ENCODE data around the gene PLEKHG3. TPM values are rescaled to one million over a fixed set of nuclear protein-coding genes. Genes with fewer than 3 reads are reported as not detected.

PLEKHG3 gene
- total RNA-seq, 1 experiment from 2014 or later: 62.9 TPM

GRCh38 chr14:64706593-64707193, 2.5 kb downstream of the PLEKHG3 start:
- DNase-seq (ENCODE audit: low spot score): no peak

GRCh38 chr14:64707661-64708060, 3.4 kb downstream of the PLEKHG3 start:
- peak; percentile 52 for DNase-seq (ENCODE audit: low spot score)

- DNase-seq (ENCODE audit: low spot score): peak; percentile 47
Observed at GRCh38 chr14:64708148-64709004, 4.2 kb downstream of the PLEKHG3 start.

- DNase-seq (ENCODE audit: low spot score): no peak
Observed at GRCh38 chr14:64709126-64709525, 4.9 kb downstream of the PLEKHG3 start.

GRCh38 chr14:64711039-64711438, 6.8 kb downstream of the PLEKHG3 start:
- no peak for DNase-seq (ENCODE audit: low spot score)

- DNase-seq (ENCODE audit: low spot score): no peak
Observed at GRCh38 chr14:64713677-64714076, 9.5 kb downstream of the PLEKHG3 start.

- no peak for DNase-seq (ENCODE audit: low spot score)
Observed at GRCh38 chr14:64714432-64715025, 10.3 kb downstream of the PLEKHG3 start.

- DNase-seq (ENCODE audit: low spot score): no peak
Observed at GRCh38 chr14:64715146-64715627, 11.0 kb downstream of the PLEKHG3 start.

GRCh38 chr14:64715628-64716412, 11.6 kb downstream of the PLEKHG3 start:
- DNase-seq (ENCODE audit: low spot score): peak; percentile 50

GRCh38 chr14:64717870-64718269, 13.6 kb downstream of the PLEKHG3 start:
- DNase-seq (ENCODE audit: low spot score): no peak

- no peak for DNase-seq (ENCODE audit: low spot score)
Observed at GRCh38 chr14:64718762-64719161, 14.5 kb downstream of the PLEKHG3 start.

- no peak for DNase-seq (ENCODE audit: low spot score)
Observed at GRCh38 chr14:64719601-64720000, 15.4 kb downstream of the PLEKHG3 start.

- DNase-seq (ENCODE audit: low spot score): peak; percentile 82
Observed at GRCh38 chr14:64720131-64720576, 15.9 kb downstream of the PLEKHG3 start.

- DNase-seq (ENCODE audit: low spot score): no peak
Observed at GRCh38 chr14:64721391-64721791, 17.2 kb downstream of the PLEKHG3 start.

- DNase-seq (ENCODE audit: low spot score): no peak
Observed at GRCh38 chr14:64721899-64722298, 17.7 kb downstream of the PLEKHG3 start.

- DNase-seq (ENCODE audit: low spot score): no peak
Observed at GRCh38 chr14:64722842-64723447, 18.7 kb downstream of the PLEKHG3 start.

GRCh38 chr14:64723691-64724577, 19.7 kb downstream of the PLEKHG3 start:
- peak; percentile 33 for DNase-seq (ENCODE audit: low spot score)

GRCh38 chr14:64724578-64724930, 20.3 kb downstream of the PLEKHG3 start:
- no peak for DNase-seq (ENCODE audit: low spot score)

GRCh38 chr14:64725261-64725815, 21.1 kb downstream of the PLEKHG3 start:
- no peak for DNase-seq (ENCODE audit: low spot score)

Measured in HT-29 (cell line).